Transverse colon (tissue), 4 donors: ENCODE results near the gene HUNK. TPM values are rescaled to one million over a fixed set of nuclear protein-coding genes. Genes with fewer than 3 reads are reported as not detected.

ENCODE experiments used
- DNase-seq: peaks from one replicate; pipeline ENCODE4 v3.0.0-alpha.2; 2019
- H3K27ac ChIP-seq, 4 donors: fragments of 200-600 bp; sonication (generic); 2 replicates each; pipeline ENCODE4 v1.5.1; 2016 to 2018; ENCODE audit warnings: inconsistent platforms in 4 of 4
- H3K27me3 ChIP-seq: fragments of 200-600 bp; sonication (generic); 2 replicates; pipeline ENCODE4 v1.5.1; 2017; ENCODE audit warnings: inconsistent platforms
- H3K36me3 ChIP-seq, 4 donors: fragments of 200-600 bp; sonication (generic); 2 replicates each; pipeline ENCODE4 v1.5.1; 2017 to 2019; ENCODE audit warnings: inconsistent platforms in 4 of 4
- H3K4me1 ChIP-seq, 4 donors: fragments of 200-600 bp; sonication (generic); 2 replicates each; pipeline ENCODE4 v1.5.1; 2017 to 2020; ENCODE audit warnings: inconsistent platforms in 4 of 4
- H3K4me3 ChIP-seq, 4 donors: fragments of 200-600 bp; sonication (generic); 1 replicate in 1 of 4; 2 replicates in 3 of 4; pipeline versions ENCODE4 v1.5.1 to v1.6.1; 2017 to 2019; ENCODE audit warnings: inconsistent platforms in 4 of 4
- H3K9me3 ChIP-seq, 2 donors: fragments of 200-600 bp; sonication (generic); 2 replicates each; pipeline ENCODE4 v1.5.1; 2017 to 2019; ENCODE audit warnings: inconsistent platforms in 2 of 2
- EP300 ChIP-seq: sonication (generic); formaldehyde crosslinking; IDR thresholded peaks from one replicate; pipeline ENCODE4 v1.6.1; 2017; ENCODE audit warnings: antibody characterized with exemption, low read depth
- POLR2A ChIP-seq: fragments of 450-650 bp; IDR thresholded peaks from one replicate; pipeline ENCODE4 v1.6.1; 2016; ENCODE audit warnings: antibody characterized with exemption, mild to moderate bottlenecking, moderate library complexity
- POLR2AphosphoS5 ChIP-seq, 3 donors: sonication (generic); formaldehyde crosslinking; IDR thresholded peaks; one replicate each; pipeline ENCODE4 v1.6.1; 2016; ENCODE audit warnings: antibody characterized with exemption in 3 of 3
- WGBS, 2 donors: methylation state at CpG; one replicate each; pipeline ENCODE4 v1.1.5; 2018; ENCODE audit warnings: low coverage in 1 of 2; 5-methylcytosine and 5-hydroxymethylcytosine counted together
- in situ Hi-C, 4 donors: fragments of 200-750 bp; cut with MboI; loops; one replicate each; pipeline versions ENCODE4 v1.15.0 to v1.15.1; 2017; ENCODE audit warnings: low sequenced_read_pairs in 3 of 4, low pct_ligation_motif_present in 1 of 4, low pct_unique_long_range_greater_than_20kb in 1 of 4
- intact Hi-C: fragments of 100-400 bp; cut with DNase I; formaldehyde crosslinking; loops from one replicate; pipeline ENCODE4 v1.15.1; 2023; ENCODE audit warnings: low total_unique reads
- total RNA-seq, 4 donors: library from RNA; depleted of rRNA; stranded (reverse); fragments of >200 nt; gene quantifications; one replicate each; pipeline ENCODE4 v1.1.0, GENCODE V29; 2016
- TF ChIP-seq, protein P1 (sequence below), 5 experiments: fragments of 200-600 bp in 3 of 5; fragments of 450-650 bp in 2 of 5; sonication (generic) in 3 of 5; IDR thresholded peaks; 1 replicate in 2 of 5; 2 replicates in 3 of 5; pipeline ENCODE4 v1.5.1; 2016 to 2017; ENCODE audit warnings: antibody characterized with exemption in 5 of 5, inconsistent platforms in 3 of 5, mild to moderate bottlenecking in 2 of 5, moderate library complexity in 1 of 5

Gene HUNK
- total RNA-seq, 4 donors from 2014 or later = 1.8 to 6.7 (median 3.9) TPM

DNA sequence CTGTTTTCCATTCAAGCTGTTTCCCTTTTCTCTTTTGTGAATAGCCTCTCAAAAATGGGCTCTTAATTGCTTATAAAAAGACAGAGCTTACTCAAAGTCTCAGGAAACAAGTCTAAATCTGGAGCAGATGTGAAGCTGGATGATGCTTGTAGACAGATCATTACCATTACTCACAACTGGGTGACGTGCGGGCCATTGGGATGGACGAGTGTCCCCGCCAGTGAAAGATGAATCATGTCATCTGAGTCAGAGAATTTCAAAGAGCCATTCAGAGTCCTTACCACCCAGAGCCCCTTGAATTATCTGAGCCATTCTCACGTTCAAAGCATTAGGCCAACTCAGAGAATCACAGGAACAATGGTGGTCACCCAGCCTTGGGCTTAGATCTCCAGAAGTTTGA lies 134.6 kb downstream of the HUNK start:
- no peak for TF ChIP-seq POLR2A
- TF ChIP-seq POLR2AphosphoS5 (IDR thresholded peaks at IDR 0.05) = no peak
- TF ChIP-seq EP300 = no peak
- TF ChIP-seq, protein P1, sequence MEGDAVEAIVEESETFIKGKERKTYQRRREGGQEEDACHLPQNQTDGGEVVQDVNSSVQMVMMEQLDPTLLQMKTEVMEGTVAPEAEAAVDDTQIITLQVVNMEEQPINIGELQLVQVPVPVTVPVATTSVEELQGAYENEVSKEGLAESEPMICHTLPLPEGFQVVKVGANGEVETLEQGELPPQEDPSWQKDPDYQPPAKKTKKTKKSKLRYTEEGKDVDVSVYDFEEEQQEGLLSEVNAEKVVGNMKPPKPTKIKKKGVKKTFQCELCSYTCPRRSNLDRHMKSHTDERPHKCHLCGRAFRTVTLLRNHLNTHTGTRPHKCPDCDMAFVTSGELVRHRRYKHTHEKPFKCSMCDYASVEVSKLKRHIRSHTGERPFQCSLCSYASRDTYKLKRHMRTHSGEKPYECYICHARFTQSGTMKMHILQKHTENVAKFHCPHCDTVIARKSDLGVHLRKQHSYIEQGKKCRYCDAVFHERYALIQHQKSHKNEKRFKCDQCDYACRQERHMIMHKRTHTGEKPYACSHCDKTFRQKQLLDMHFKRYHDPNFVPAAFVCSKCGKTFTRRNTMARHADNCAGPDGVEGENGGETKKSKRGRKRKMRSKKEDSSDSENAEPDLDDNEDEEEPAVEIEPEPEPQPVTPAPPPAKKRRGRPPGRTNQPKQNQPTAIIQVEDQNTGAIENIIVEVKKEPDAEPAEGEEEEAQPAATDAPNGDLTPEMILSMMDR (IDR thresholded peaks at IDR 0.05) = no peak
- Histone ChIP-seq H3K27me3 (no peaks in the 10 kb centered on the region), H3K9me3 (no peaks in the 10 kb centered on the region), H3K4me1 (no peaks in the 10 kb centered on the region), H3K27ac (no peak overlapping the region), H3K4me3 (no peak overlapping the region), H3K36me3 (no peaks in the 10 kb centered on the region)
- DNase-seq = no peak
- 40 to 85% methylated on average over 1 to 5 of the region's 5 CpGs for WGBS, 2 donors
- intact Hi-C loops (no loop called here), in situ Hi-C loops (loop anchor here in 1 of 4 donors (25.0 kb wide), 1 partner anchor 145 kb away; the partner anchor contains the start of gene HUNK)

DNA sequence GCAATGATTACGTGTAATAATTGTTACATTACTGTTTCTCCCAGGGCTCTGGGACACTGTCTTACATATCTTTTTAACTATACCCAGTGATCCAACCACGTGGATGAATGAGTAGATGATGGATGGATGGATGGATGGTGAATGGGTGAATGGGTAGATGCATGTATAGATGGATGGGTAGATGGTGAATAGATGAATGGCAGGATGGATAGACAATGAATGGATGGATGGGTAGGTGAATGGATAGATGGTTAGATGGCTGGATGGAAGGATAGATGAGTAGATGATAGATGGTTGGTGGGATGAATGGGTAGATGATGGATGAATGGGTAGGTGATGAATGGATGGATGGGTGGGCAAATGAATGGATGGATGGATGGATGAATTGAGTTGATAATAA lies 135.9 kb downstream of the HUNK start:
- Histone ChIP-seq H3K9me3 (no peaks in the 10 kb centered on the region), H3K27ac (no peak overlapping the region), H3K4me3 (no peak overlapping the region), H3K27me3 (no peaks in the 10 kb centered on the region), H3K36me3 (no peaks in the 10 kb centered on the region), H3K4me1 (no peaks in the 10 kb centered on the region)
- TF ChIP-seq POLR2A (no peak), POLR2AphosphoS5 (IDR thresholded peaks at IDR 0.05) (no peak), EP300 (no peak)
- TF ChIP-seq, protein P1 (IDR thresholded peaks at IDR 0.05) = no peak
- 67 to 75% methylated on average over 1 to 2 of the region's 2 CpGs for WGBS, 2 donors
- intact Hi-C loops = no loop called here
- DNase-seq = no peak
- in situ Hi-C loops = loop anchor here in 1 of 4 donors (25.0 kb wide), 1 partner anchor 146 kb away; the partner anchor contains the start of gene HUNK

DNA sequence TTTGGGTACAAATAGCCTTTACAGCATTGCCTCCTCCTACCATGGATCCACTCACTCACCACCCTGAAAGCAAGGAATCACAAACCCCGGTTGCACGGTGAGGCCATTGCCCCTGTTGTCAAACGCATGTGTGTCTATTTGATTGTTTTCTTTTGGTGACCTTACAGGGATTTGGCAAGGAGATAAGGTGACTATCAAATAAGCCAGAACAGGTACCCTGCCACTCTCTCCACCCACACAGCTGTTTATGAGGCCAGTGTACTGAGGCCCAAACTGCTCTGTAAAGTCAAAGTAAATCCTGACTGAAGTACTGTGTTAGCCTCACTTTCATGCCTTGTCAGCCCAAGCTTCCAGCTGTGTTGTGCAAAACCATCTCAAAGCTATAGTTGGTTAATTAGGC lies 136.4 kb downstream of the HUNK start:
- no peak overlapping the region for H3K27ac ChIP-seq
- H3K27me3 ChIP-seq = no peaks in the 10 kb centered on the region
- no peaks in the 10 kb centered on the region for H3K4me1 ChIP-seq
- no peaks in the 10 kb centered on the region for H3K36me3 ChIP-seq
- H3K4me3 ChIP-seq = no peak overlapping the region
- TF ChIP-seq, protein P1 (IDR thresholded peaks at IDR 0.05) = no peak
- no peak for TF ChIP-seq POLR2AphosphoS5 (IDR thresholded peaks at IDR 0.05)
- no peak for TF ChIP-seq EP300
- no peak for TF ChIP-seq POLR2A
- in situ Hi-C loops = loop anchor here in 1 of 4 donors (25.0 kb wide), 1 partner anchor 147 kb away; the partner anchor contains the start of gene HUNK
- 80 to 94% methylated on average over 3 of the region's 3 CpGs for whole genome bisulfite sequencing, 2 donors
- intact Hi-C loops = no loop called here
- DNase-seq = no peak
- no peaks in the 10 kb centered on the region for H3K9me3 ChIP-seq

DNA sequence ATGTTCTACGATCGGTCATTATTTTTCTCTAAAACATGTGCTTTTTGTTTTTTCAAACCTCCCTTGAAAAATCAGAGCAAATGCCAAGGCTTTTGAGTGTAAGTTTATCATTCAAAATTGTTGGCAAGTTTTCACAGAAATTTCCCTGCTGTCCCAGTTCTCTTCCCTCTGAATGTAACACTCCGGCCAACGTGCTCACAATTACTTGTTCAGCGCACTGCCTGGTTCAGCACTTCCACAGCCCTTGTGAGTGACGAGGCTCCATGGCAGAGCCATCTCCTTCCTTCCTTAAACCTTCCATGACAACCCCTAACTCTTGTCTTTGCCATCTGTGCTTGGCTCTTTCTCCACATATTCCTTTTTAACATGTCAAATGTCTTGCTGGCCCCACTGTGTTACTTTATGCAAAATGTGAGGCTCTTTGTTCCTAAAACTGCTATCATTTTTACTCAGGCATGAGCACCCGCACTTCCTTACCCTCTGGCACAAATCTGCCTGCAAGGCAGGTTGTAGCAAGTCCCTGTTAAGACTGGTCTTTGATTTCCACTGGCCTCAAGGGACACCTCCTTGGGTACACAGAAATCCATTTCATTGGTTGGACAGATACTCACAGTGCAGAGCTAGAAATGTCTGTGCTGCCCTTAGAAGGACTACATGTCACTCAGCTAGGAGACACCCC lies 142.8 kb downstream of the HUNK start:
- H3K4me3 ChIP-seq = no peak overlapping the region
- in situ Hi-C loops = loop anchor here in 1 of 4 donors (25.0 kb wide), 1 partner anchor 153 kb away; the partner anchor contains the start of gene HUNK
- 60 to 62% methylated on average over 7 of the region's 7 CpGs for WGBS, 2 donors
- no peaks in the 10 kb centered on the region for H3K4me1 ChIP-seq
- no peak overlapping the region for H3K27ac ChIP-seq
- DNase-seq = no peak
- TF ChIP-seq EP300 (no peak), POLR2A (no peak), POLR2AphosphoS5 (IDR thresholded peaks at IDR 0.05) (no peak)
- TF ChIP-seq, protein P1 (IDR thresholded peaks at IDR 0.05) = no peak
- no peaks in the 10 kb centered on the region for H3K27me3 ChIP-seq
- no peaks in the 10 kb centered on the region for H3K9me3 ChIP-seq
- no peaks in the 10 kb centered on the region for H3K36me3 ChIP-seq
- intact Hi-C loops = no loop called here
